Measurements from ENCODE around the gene TLDC2.
"Not testable (repeated sequence)": the region's sequence is repeated elsewhere in the genome, so short reads cannot be mapped to it uniquely, and the experiment has no call there.

Gene TLDC2

GRCh38 chr20:36875702-36876472 is at the start of gene TLDC2:
Gene TLDC2, plus strand, starts transcription at chr20:36876138. Its CDS starts 37 bp downstream, at chr20:36876175.
- DNase-seq = no peak

GRCh38 chr20:36826554-36827244 is 49.2 kb upstream of the TLDC2 start:
- DNase-seq = no peak

GRCh38 chr20:36827541-36828279 is 48.2 kb upstream of the TLDC2 start:
- no peak for DNase-seq

- DNase-seq = no peak
Observed at GRCh38 chr20:36830791-36831691, 44.9 kb upstream of the TLDC2 start.

GRCh38 chr20:36832791-36833190 is 43.1 kb upstream of the TLDC2 start:
- no peak for DNase-seq

- no peak for DNase-seq
Observed at GRCh38 chr20:36833275-36834020, 42.5 kb upstream of the TLDC2 start.

- no peak for DNase-seq
Observed at GRCh38 chr20:36835025-36835424, 40.9 kb upstream of the TLDC2 start.

- DNase-seq = peak; percentile 91 to 92
Observed at GRCh38 chr20:36835453-36836198, 40.3 kb upstream of the TLDC2 start.

- peak; percentile 34 to 63 for DNase-seq
Observed at GRCh38 chr20:36836591-36837269, 39.2 kb upstream of the TLDC2 start.

GRCh38 chr20:36838376-36838775 is 37.6 kb upstream of the TLDC2 start:
- not testable (repeated sequence) for DNase-seq

GRCh38 chr20:36839150-36839549 is 36.8 kb upstream of the TLDC2 start:
- no peak for DNase-seq

- DNase-seq = not testable (repeated sequence)
Observed at GRCh38 chr20:36841030-36841429, 34.9 kb upstream of the TLDC2 start.

- no peak for DNase-seq
Observed at GRCh38 chr20:36845288-36845971, 30.5 kb upstream of the TLDC2 start.

- no peak for DNase-seq
Observed at GRCh38 chr20:36847009-36847709, 28.8 kb upstream of the TLDC2 start.

GRCh38 chr20:36847710-36848040 is 28.3 kb upstream of the TLDC2 start:
- DNase-seq = no peak

GRCh38 chr20:36848078-36848660 is 27.8 kb upstream of the TLDC2 start:
- DNase-seq = no peak

- no peak for DNase-seq
Observed at GRCh38 chr20:36848677-36849076, 27.3 kb upstream of the TLDC2 start.

- no peak for DNase-seq
Observed at GRCh38 chr20:36849333-36850065, 26.4 kb upstream of the TLDC2 start.
